Measurements from ENCODE around the gene EPS15.

The EPS15 gene

DNA sequence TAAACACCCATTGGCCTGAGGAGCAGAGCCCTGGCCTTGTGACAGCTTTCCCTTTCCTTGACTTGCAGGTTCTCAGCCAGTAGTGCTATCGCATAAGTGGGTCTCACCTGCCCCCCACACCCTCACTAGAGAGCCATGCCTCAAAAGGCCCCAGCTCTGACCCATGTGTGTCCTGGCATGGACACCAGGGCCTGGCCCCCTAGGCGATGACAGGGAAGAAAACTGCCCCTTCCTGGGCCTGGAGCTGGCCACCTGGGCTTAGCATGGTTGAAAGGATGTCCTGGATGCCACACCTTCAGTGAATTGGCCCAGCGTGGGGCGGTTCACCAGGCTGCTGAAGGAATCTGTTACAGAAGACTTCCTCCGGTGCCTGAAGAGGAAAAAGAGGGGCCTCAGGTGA, 207.2 kb downstream of the EPS15 start:
- DNase-seq = no peak

- no peak for DNase-seq
Observed at GRCh38 chr1:51310871-51311613, 208.0 kb downstream of the EPS15 start.

GRCh38 chr1:51309291-51309690, 209.8 kb downstream of the EPS15 start:
- DNase-seq = no peak

GRCh38 chr1:51308636-51309035, 210.4 kb downstream of the EPS15 start:
- no peak for DNase-seq

- no peak for DNase-seq
Observed at GRCh38 chr1:51306950-51307349, 212.1 kb downstream of the EPS15 start.

- DNase-seq = no peak
Observed at GRCh38 chr1:51305371-51305823, 213.7 kb downstream of the EPS15 start.

DNA sequence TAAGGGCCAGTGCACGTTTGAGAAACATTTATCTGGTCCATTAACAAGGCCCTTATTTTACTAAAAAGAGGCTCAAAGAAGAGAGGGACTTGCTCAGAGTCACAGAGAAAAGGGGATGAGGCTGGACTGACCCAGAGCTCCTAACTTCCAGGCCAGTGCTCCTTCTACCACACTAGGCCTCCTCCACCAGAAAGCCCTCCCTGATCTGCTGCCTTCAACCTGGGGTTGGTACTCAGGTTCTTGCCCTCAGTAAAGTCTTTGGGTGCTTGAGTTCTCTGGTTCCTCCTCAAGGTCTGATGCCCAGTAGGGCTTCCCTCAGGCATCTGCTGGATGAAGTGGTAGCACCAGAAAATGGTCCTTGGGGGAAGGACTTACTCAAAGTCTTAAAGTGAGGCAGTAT, 214.7 kb downstream of the EPS15 start:
- DNase-seq = no peak

Measured in CD4-positive, alpha-beta T cell treated with Interleukin-6 for 4 hours (primary cell).